GM13976 (cell line): ENCODE measurements around the gene AUTS2.

Experiments used
- DNase-seq: peaks from one replicate; pipeline ENCODE4 v3.0.0; 2012; ENCODE audit warnings: low spot score
- in situ Hi-C: fragments of 300-500 bp; cut with MboI; formaldehyde crosslinking; loops from one replicate; pipeline ENCODE4 v1.12.0; 2022; ENCODE audit warnings: low sequenced_read_pairs, mixed read lengths, inconsistent platforms; ENCODE audit not compliant: unreplicated experiment
- TF ChIP-seq, protein P1 (sequence below): IDR thresholded peaks from 2 replicates; pipeline ENCODE4 v1.5.1; 2012; ENCODE audit warnings: borderline replicate concordance, mild to moderate bottlenecking; ENCODE audit not compliant: insufficient read depth; ENCODE audit errors: extremely low read depth, missing control alignments, control extremely low read depth

The AUTS2 gene

DNA sequence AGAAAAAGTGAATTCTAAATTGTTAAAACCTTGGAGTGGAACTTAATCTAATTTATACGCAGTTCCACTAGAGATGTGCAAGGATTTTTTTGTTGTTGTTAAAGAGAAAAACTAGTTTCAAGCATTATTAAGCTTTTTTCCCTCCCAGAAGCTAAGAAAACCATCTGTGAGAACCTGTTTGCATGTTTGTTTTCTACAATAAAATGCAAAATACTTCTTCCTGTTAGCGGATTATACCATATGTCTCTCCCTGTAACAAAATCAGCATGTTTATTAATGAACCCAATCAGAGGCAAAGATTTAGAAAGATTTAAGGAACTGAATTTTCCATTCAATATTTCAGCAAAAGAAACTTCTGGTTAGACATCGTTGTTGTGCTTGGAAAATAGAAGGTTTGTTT lies 953.9 kb downstream of the AUTS2 start:
- in situ Hi-C loops: no loop called here
- no peak for DNase-seq
- TF ChIP-seq, protein P1, sequence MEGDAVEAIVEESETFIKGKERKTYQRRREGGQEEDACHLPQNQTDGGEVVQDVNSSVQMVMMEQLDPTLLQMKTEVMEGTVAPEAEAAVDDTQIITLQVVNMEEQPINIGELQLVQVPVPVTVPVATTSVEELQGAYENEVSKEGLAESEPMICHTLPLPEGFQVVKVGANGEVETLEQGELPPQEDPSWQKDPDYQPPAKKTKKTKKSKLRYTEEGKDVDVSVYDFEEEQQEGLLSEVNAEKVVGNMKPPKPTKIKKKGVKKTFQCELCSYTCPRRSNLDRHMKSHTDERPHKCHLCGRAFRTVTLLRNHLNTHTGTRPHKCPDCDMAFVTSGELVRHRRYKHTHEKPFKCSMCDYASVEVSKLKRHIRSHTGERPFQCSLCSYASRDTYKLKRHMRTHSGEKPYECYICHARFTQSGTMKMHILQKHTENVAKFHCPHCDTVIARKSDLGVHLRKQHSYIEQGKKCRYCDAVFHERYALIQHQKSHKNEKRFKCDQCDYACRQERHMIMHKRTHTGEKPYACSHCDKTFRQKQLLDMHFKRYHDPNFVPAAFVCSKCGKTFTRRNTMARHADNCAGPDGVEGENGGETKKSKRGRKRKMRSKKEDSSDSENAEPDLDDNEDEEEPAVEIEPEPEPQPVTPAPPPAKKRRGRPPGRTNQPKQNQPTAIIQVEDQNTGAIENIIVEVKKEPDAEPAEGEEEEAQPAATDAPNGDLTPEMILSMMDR: no peak

DNA sequence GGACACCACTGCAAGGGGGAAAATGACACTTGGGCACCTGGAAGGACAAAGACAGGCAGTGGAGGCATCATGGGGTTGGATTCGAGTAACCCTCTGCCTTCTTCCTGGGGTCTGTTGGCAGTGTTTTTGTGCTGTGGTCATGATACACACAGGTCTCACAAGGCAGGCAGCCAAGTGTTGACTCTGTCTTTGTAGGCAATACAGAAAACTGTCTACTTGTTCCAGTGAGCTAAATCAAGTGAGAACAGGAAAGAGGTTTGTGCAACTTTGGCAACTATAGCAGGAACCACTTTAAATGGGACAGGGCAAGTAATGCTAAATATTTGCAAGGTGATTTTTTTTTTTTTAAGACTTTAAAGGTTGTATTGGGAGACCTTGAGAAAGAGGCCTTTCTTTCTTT lies 955.1 kb downstream of the AUTS2 start:
- TF ChIP-seq, protein P1: no peak
- in situ Hi-C loops: no loop called here
- no peak for DNase-seq

DNA sequence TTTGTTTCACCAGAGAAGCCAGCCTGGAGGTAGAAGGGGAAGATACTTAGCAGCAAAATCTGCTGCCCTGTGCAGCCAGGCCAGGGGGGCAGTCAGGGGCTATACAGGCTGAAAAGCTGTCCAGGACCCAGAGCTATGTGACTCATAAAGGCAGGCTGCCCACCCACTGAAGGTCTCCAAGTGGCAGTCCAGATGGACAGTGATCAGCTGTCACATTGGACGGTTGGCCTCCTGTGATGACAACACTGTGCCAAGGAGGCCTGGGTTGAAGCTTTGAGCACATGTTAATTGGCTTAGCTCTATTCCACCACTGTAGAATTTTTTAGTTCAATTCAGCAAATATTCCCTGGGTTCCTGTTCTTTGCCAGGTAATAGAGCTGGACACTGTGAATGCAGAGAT lies 956.4 kb downstream of the AUTS2 start:
- no peak for DNase-seq
- in situ Hi-C loops: no loop called here
- TF ChIP-seq, protein P1: no peak

DNA sequence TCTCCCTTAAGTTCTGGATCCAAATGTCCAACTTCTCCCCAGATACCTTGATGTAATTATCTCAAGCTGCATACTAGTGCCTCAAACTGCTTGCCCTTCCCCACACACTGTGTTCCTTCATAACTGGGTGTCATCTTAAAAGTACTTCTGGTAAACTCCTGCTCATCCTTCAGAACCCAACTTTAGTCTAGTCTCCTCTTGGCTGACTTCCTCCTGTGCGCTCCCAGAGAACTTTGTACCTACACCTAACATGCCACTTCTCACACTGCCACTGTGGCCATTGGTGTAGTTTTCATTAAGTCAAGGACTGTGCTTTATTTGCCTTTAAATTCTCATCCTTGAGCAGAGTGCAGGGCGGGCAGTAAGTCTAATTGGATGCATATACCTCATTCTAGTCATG lies 958.5 kb downstream of the AUTS2 start:
- DNase-seq: no peak
- in situ Hi-C loops: no loop called here
- TF ChIP-seq, protein P1: no peak

DNA sequence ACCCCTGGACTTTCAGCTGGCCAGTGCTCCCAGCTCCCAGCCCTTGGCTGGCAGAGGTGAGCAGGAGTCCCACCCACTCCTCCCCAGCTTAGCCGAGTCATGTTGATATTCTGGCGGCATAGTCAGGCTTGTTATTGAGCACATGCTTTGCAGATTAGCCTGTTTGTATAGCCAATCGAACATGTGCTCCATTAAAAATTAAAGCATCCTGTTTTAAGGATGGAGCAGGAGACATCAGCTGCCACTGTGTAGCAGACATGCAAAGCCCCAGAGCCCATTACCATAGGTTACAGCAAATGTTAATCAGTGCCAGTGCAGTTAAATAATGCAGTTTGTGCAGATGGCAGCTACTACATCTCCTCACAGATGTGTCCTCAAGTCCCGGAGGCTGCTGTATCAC lies 959.1 kb downstream of the AUTS2 start:
- TF ChIP-seq, protein P1: no peak
- no peak for DNase-seq
- in situ Hi-C loops: no loop called here

DNA sequence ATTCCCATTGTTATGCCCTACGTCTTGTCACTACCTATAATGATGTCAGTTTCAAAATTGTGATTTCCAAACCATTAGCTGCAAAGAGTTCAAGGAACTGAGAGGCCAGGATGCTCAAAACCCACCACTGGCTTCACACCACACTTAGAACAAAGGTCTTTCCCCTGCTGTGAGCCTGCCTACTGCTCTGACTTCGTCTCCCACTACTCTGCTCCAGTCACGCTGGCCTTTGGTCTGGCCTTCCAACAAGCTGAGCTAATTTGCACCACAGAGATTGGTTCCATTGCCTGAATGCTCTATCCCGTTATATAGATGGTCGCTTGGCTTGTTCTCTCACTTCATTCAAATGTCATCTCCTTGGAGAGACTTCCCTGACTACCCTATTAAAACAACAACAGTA lies 961.5 kb downstream of the AUTS2 start:
- in situ Hi-C loops: no loop called here
- TF ChIP-seq, protein P1: no peak
- no peak for DNase-seq

DNA sequence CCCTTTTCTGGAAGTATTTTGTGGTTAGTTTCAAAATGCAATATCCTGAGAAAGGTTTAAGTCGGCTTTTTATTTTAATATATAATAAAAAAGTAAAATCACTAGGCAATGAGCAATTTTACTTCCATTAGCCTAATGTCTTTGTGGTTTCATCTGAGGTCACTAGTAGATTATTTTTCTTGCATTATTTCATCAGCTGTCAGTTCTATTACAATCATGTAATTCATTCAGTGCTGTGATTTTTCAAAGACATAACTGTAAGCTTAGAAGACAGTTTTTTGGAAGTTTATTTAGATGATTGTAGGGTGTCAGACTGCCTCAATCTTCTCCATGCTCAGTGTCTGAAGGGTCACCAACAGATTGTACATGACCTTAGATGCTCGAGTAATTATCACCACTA lies 965.7 kb downstream of the AUTS2 start:
- DNase-seq: no peak
- TF ChIP-seq, protein P1: no peak
- in situ Hi-C loops: no loop called here
